GM06990 (cell line): ENCODE data around the gene CDIPT.

ENCODE experiments used
- DNase-seq: peaks from one replicate; pipeline ENCODE4 v3.0.0-alpha.2; 2011; ENCODE audit not compliant: insufficient read length; ENCODE audit errors: extremely low read depth
- H3K27me3 ChIP-seq: replicated peaks from 2 replicates; pipeline ENCODE4 v1.6.0; 2011; ENCODE audit warnings: low read length; ENCODE audit not compliant: control insufficient read depth, insufficient read depth
- H3K36me3 ChIP-seq: 2 replicates; pipeline ENCODE4 v1.5.1; 2011; ENCODE audit warnings: low read length; ENCODE audit not compliant: control insufficient read depth, insufficient read depth
- H3K4me3 ChIP-seq: replicated peaks from 2 replicates; pipeline ENCODE4 v1.5.1; 2011; ENCODE audit warnings: low read depth, mild to moderate bottlenecking, control low read depth, low read length
- CTCF ChIP-seq: IDR thresholded peaks from 2 replicates; pipeline ENCODE4 v1.5.1; 2011; ENCODE audit warnings: low read length, control low read depth, mild to moderate bottlenecking, inconsistent platforms; ENCODE audit not compliant: insufficient read depth, poor library complexity, severe bottlenecking

The CDIPT gene

GRCh38 chr16:29809850-29810698 lies 53.0 kb downstream of the CDIPT start:
- DNase-seq: no peak
- H3K4me3 ChIP-seq: peak overlapping the region; percentile 35; the same call in 1 of the 2 replicates

GRCh38 chr16:29809031-29809747 lies 53.8 kb downstream of the CDIPT start:
- Histone ChIP-seq H3K27me3 (no peaks in the 10 kb centered on the region), H3K36me3 (peaks cover 15% of the 10 kb centered on the region), H3K4me3 (peak overlapping the region; percentile 86)
- DNase-seq: no peak
- no peak for TF ChIP-seq CTCF

More at GRCh38 chr16:29809850-29810698, 53.0 kb downstream of the CDIPT start:
- TF ChIP-seq CTCF: no peak
- H3K27me3 ChIP-seq: no peaks in the 10 kb centered on the region
- peaks cover 15% of the 10 kb centered on the region for H3K36me3 ChIP-seq
